Measurements from ENCODE around the gene BCL2L13. TPM values are rescaled to one million over a fixed set of nuclear protein-coding genes. Genes with fewer than 3 reads are reported as not detected.
"Not testable (repeated sequence)": the region's sequence is repeated elsewhere in the genome, so short reads cannot be mapped to it uniquely, and the experiment has no call there.

The BCL2L13 gene
- total RNA-seq, 1 donor: 64.3 TPM

GRCh38 chr22:17692841-17693240 is 54.3 kb downstream of the BCL2L13 start:
- TF ChIP-seq CTCF (IDR thresholded peaks at IDR 0.05; ENCODE audit: insufficient read depth, low read depth, low read length): no peak
- H3K4me3 ChIP-seq (ENCODE audit: low read depth, low read length): no peak overlapping the region
- no peak for DNase-seq (ENCODE audit: low read depth)

- no peak for TF ChIP-seq CTCF (IDR thresholded peaks at IDR 0.05; ENCODE audit: insufficient read depth, low read depth, low read length)
- H3K4me3 ChIP-seq (ENCODE audit: low read depth, low read length): no peak overlapping the region
- DNase-seq (ENCODE audit: low read depth): no peak
Observed at GRCh38 chr22:17694193-17694592, 55.6 kb downstream of the BCL2L13 start.

DNA sequence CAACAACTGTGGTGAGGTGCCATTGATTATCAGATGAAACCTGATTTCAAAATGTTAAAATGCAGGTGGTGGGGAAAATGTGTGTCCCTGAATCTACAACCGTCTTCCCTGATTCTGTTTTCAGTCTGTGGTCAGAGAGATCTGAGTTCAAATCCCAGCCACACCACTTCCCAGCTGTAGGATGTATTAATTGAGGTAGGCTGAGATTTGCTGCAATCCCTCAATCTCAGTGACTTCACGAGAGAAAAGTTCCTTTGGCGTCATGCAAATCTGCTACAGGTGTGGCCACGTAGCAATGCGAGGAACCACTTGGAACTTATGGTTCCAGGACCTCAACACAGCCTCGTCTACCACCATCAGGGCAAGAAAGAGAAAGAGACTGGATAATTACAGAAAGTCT is 56.2 kb downstream of the BCL2L13 start:
- H3K4me3 ChIP-seq (ENCODE audit: low read depth, low read length): no peak overlapping the region
- TF ChIP-seq CTCF (IDR thresholded peaks at IDR 0.05; ENCODE audit: insufficient read depth, low read depth, low read length): no peak

GRCh38 chr22:17695986-17696385 is 57.4 kb downstream of the BCL2L13 start:
- no peak overlapping the region for H3K4me3 ChIP-seq (ENCODE audit: low read depth, low read length)
- no peak for TF ChIP-seq CTCF (IDR thresholded peaks at IDR 0.05; ENCODE audit: insufficient read depth, low read depth, low read length)
- DNase-seq (ENCODE audit: low read depth): no peak

More for the DNA sequence above, 56.2 kb downstream of the BCL2L13 start:
- no peak for DNase-seq (ENCODE audit: low read depth)

DNA sequence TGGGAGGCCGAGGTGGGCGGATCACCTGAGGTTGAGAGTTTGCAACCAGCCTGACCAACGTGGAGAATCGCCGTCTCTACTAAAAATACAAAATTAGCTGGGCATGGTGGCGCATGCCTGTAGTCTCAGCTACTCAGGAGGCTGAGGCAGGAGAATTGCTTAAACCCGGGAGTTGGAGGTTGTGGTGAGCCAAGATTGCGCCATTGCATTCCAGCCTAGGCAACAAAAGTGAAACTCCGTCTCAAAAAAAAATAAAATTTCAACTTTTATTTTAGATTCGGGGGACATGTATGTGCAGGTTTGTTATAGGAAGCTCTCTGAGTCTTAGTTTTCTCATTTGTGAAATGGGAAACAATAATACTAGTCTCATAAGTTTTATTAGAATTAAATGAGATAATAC is 58.6 kb downstream of the BCL2L13 start:
- DNase-seq (ENCODE audit: low read depth); H3K4me3 ChIP-seq (ENCODE audit: low read depth, low read length): not testable (repeated sequence)

- not testable (repeated sequence) for H3K4me3 ChIP-seq (ENCODE audit: low read depth, low read length); DNase-seq (ENCODE audit: low read depth)
Observed at GRCh38 chr22:17698276-17698675, 59.7 kb downstream of the BCL2L13 start.

GRCh38 chr22:17698948-17699347 is 60.4 kb downstream of the BCL2L13 start:
- no peak for TF ChIP-seq CTCF (IDR thresholded peaks at IDR 0.05; ENCODE audit: insufficient read depth, low read depth, low read length)
- H3K4me3 ChIP-seq (ENCODE audit: low read depth, low read length): no peak overlapping the region
- DNase-seq (ENCODE audit: low read depth): no peak

GRCh38 chr22:17699696-17700340 is 61.3 kb downstream of the BCL2L13 start:
- no peak for TF ChIP-seq CTCF (IDR thresholded peaks at IDR 0.05; ENCODE audit: insufficient read depth, low read depth, low read length)
- H3K4me3 ChIP-seq (ENCODE audit: low read depth, low read length): no peak overlapping the region
- DNase-seq (ENCODE audit: low read depth): peak; percentile 63
